Measurements from ENCODE around the gene ZNF697. TPM values are rescaled to one million over a fixed set of nuclear protein-coding genes. Genes with fewer than 3 reads are reported as not detected.

Gene ZNF697
- total RNA-seq, 2 experiments from 2014 or later, result 0.50 to 0.63 TPM

GRCh38 chr1:119679223-119679622 lies 31.2 kb upstream of the ZNF697 start:
- ATAC-seq, result no peak
- Mint-ChIP-seq H3K36me3 (ENCODE audit: low read depth) (no peaks in the 10 kb centered on the region), H3K27me3 (peaks cover 7% of the 10 kb centered on the region), H3K9me3 (ENCODE audit: low read depth) (no peaks in the 10 kb centered on the region), H3K4me1 (no peaks in the 10 kb centered on the region), H3K4me3 (no peak overlapping the region), H3K27ac (no peak overlapping the region)
- intact Hi-C loops (cut with DNase I, micrococcal nuclease), result loop anchor here in 1 of 2 experiments (10.0 kb wide), 1 partner anchor 404 kb away; no protein-coding TSS in a partner anchor
- ChIA-PET CTCF (interaction anchor here (0.6 to 1.5 kb wide), 8 partner anchors 16 to 65 kb away, joined by 3 to 7 read pairs (median 4); no protein-coding TSS in a partner anchor), POLR2A (no interaction called here)
- DNase-seq, result no peak

GRCh38 chr1:119676571-119677206 lies 28.6 kb upstream of the ZNF697 start:
- Mint-ChIP-seq H3K27ac (no peak overlapping the region), H3K36me3 (ENCODE audit: low read depth) (no peaks in the 10 kb centered on the region), H3K4me1 (no peaks in the 10 kb centered on the region), H3K27me3 (peaks cover 14% of the 10 kb centered on the region), H3K4me3 (no peak overlapping the region), H3K9me3 (ENCODE audit: low read depth) (no peaks in the 10 kb centered on the region)
- POLR2A ChIA-PET, result interaction anchor here (1.0 kb wide), 1 partner anchor 35 kb away, joined by 3 read pairs; the partner anchor contains the start of gene PHGDH
- intact Hi-C loops (cut with DNase I, micrococcal nuclease), result loop anchor here in 1 of 2 experiments (10.0 kb wide), 1 partner anchor 402 kb away; no protein-coding TSS in a partner anchor
- no peak for ATAC-seq
- CTCF ChIA-PET, result interaction anchor here (0.6 to 4.3 kb wide), 9 partner anchors 12 to 1187 kb away, joined by 3 to 41 read pairs (median 6); partner anchors contain the start of gene PHGDH
- DNase-seq, result no peak

GRCh38 chr1:119675349-119676345 lies 27.6 kb upstream of the ZNF697 start:
- ChIA-PET POLR2A (no interaction called here), CTCF (interaction anchor here (0.6 to 4.3 kb wide), 26 partner anchors 8 to 1186 kb away, joined by 3 to 41 read pairs (median 3); partner anchors contain the start of genes PHGDH and ZNF697)
- H3K27me3 Mint-ChIP-seq, result peaks cover 17% of the 10 kb centered on the region
- peak; percentile 68 for ATAC-seq
- no peaks in the 10 kb centered on the region for H3K9me3 Mint-ChIP-seq (ENCODE audit: low read depth)
- H3K4me1 Mint-ChIP-seq, result no peaks in the 10 kb centered on the region
- DNase-seq, result peak; percentile 82
- peak overlapping the region; percentile 32 for H3K4me3 Mint-ChIP-seq
- intact Hi-C loops (cut with DNase I, micrococcal nuclease), result loop anchor here (1.0 to 10.0 kb wide), 2 partner anchors 62 to 401 kb away; no protein-coding TSS in a partner anchor
- H3K36me3 Mint-ChIP-seq (ENCODE audit: low read depth), result no peaks in the 10 kb centered on the region
- no peak overlapping the region for H3K27ac Mint-ChIP-seq

GRCh38 chr1:119674835-119675289 lies 26.8 kb upstream of the ZNF697 start:
- intact Hi-C loops (cut with DNase I, micrococcal nuclease), result loop anchor here (1.0 to 10.0 kb wide), 2 partner anchors 62 to 400 kb away; no protein-coding TSS in a partner anchor
- no peak for ATAC-seq
- DNase-seq, result no peak
- Mint-ChIP-seq H3K4me1 (no peaks in the 10 kb centered on the region), H3K9me3 (ENCODE audit: low read depth) (no peaks in the 10 kb centered on the region), H3K36me3 (ENCODE audit: low read depth) (no peaks in the 10 kb centered on the region), H3K27me3 (peaks cover 15% of the 10 kb centered on the region), H3K4me3 (no peak overlapping the region), H3K27ac (no peak overlapping the region)
- ChIA-PET POLR2A (no interaction called here), CTCF (interaction anchor here (0.6 to 4.3 kb wide), 25 partner anchors 9 to 594 kb away, joined by 3 to 41 read pairs (median 3); partner anchors contain the start of gene ZNF697)

GRCh38 chr1:119674111-119674526 lies 26.1 kb upstream of the ZNF697 start:
- ChIA-PET CTCF (interaction anchor here (0.9 to 4.3 kb wide), 11 partner anchors 10 to 70 kb away, joined by 3 to 41 read pairs (median 6); partner anchors contain the start of gene ZNF697), POLR2A (no interaction called here)
- H3K27me3 Mint-ChIP-seq, result peaks cover 12% of the 10 kb centered on the region
- H3K4me1 Mint-ChIP-seq, result no peaks in the 10 kb centered on the region
- no peak overlapping the region for H3K4me3 Mint-ChIP-seq
- ATAC-seq, result no peak
- no peaks in the 10 kb centered on the region for H3K36me3 Mint-ChIP-seq (ENCODE audit: low read depth)
- DNase-seq, result no peak
- H3K9me3 Mint-ChIP-seq (ENCODE audit: low read depth), result no peaks in the 10 kb centered on the region
- intact Hi-C loops (cut with DNase I, micrococcal nuclease), result loop anchor here in 1 of 2 experiments (10.0 kb wide), 1 partner anchor 399 kb away; no protein-coding TSS in a partner anchor
- no peak overlapping the region for H3K27ac Mint-ChIP-seq

- DNase-seq (no peak), ATAC-seq (no peak)
- ChIA-PET CTCF (interaction anchor here (2.3 to 4.3 kb wide), 5 partner anchors 11 to 63 kb away, joined by 7 to 41 read pairs (median 29); no protein-coding TSS in a partner anchor), POLR2A (no interaction called here)
- Mint-ChIP-seq H3K27ac (no peak overlapping the region), H3K9me3 (ENCODE audit: low read depth) (no peaks in the 10 kb centered on the region), H3K27me3 (peaks cover 12% of the 10 kb centered on the region), H3K36me3 (ENCODE audit: low read depth) (no peaks in the 10 kb centered on the region), H3K4me1 (no peaks in the 10 kb centered on the region), H3K4me3 (no peak overlapping the region)
- intact Hi-C loops (cut with DNase I, micrococcal nuclease), result loop anchor here in 1 of 2 experiments (10.0 kb wide), 1 partner anchor 399 kb away; no protein-coding TSS in a partner anchor
Measured at GRCh38 chr1:119673171-119673940, 25.3 kb upstream of the ZNF697 start.

GRCh38 chr1:119670898-119671297 lies 22.8 kb upstream of the ZNF697 start:
- DNase-seq (no peak), ATAC-seq (no peak)
- Mint-ChIP-seq H3K27me3 (peaks cover 12% of the 10 kb centered on the region), H3K36me3 (ENCODE audit: low read depth) (no peaks in the 10 kb centered on the region), H3K4me1 (no peaks in the 10 kb centered on the region), H3K27ac (no peak overlapping the region), H3K9me3 (ENCODE audit: low read depth) (no peaks in the 10 kb centered on the region), H3K4me3 (no peak overlapping the region)
- intact Hi-C loops (cut with DNase I, micrococcal nuclease), result loop anchor here in 1 of 2 experiments (10.0 kb wide), 1 partner anchor 396 kb away; no protein-coding TSS in a partner anchor
- CTCF ChIA-PET, result interaction anchor here (2.3 kb wide), 1 partner anchor 9 kb away, joined by 7 read pairs; no protein-coding TSS in a partner anchor
- POLR2A ChIA-PET, result no interaction called here

GRCh38 chr1:119667173-119667572 lies 19.1 kb upstream of the ZNF697 start:
- DNase-seq, result no peak
- no peak for ATAC-seq
- H3K27ac Mint-ChIP-seq, result no peak overlapping the region
- ChIA-PET CTCF (interaction anchor here (0.6 kb wide), 1 partner anchor 22 kb away, joined by 3 read pairs; no protein-coding TSS in a partner anchor), POLR2A (no interaction called here)
- H3K4me3 Mint-ChIP-seq, result no peak overlapping the region
- H3K9me3 Mint-ChIP-seq (ENCODE audit: low read depth), result no peaks in the 10 kb centered on the region
- H3K27me3 Mint-ChIP-seq, result peaks cover 7% of the 10 kb centered on the region
- H3K4me1 Mint-ChIP-seq, result peaks cover under 1% of the 10 kb centered on the region
- H3K36me3 Mint-ChIP-seq (ENCODE audit: low read depth), result no peaks in the 10 kb centered on the region
- intact Hi-C loops (cut with DNase I, micrococcal nuclease), result no loop called here

- ChIA-PET CTCF (interaction anchor here (1.4 kb wide), 1 partner anchor 12 kb away, joined by 6 read pairs; no protein-coding TSS in a partner anchor), POLR2A (no interaction called here)
- intact Hi-C loops (cut with DNase I, micrococcal nuclease), result no loop called here
- Mint-ChIP-seq H3K4me3 (no peak overlapping the region), H3K4me1 (peaks cover 4% of the 10 kb centered on the region), H3K36me3 (ENCODE audit: low read depth) (no peaks in the 10 kb centered on the region), H3K27me3 (peaks cover 14% of the 10 kb centered on the region), H3K9me3 (ENCODE audit: low read depth) (no peaks in the 10 kb centered on the region), H3K27ac (no peak overlapping the region)
- DNase-seq, result no peak
- ATAC-seq, result no peak
Measured at GRCh38 chr1:119664067-119664466, 16.0 kb upstream of the ZNF697 start.

GRCh38 chr1:119662034-119662437 lies 14.0 kb upstream of the ZNF697 start:
- peaks cover 16% of the 10 kb centered on the region for H3K27me3 Mint-ChIP-seq
- H3K4me1 Mint-ChIP-seq, result peaks cover 4% of the 10 kb centered on the region
- no peaks in the 10 kb centered on the region for H3K9me3 Mint-ChIP-seq (ENCODE audit: low read depth)
- CTCF ChIA-PET, result interaction anchor here (1.0 to 4.0 kb wide), 5 partner anchors 10 to 47 kb away, joined by 3 to 29 read pairs (median 7); no protein-coding TSS in a partner anchor
- ATAC-seq, result no peak
- POLR2A ChIA-PET, result no interaction called here
- no peak overlapping the region for H3K27ac Mint-ChIP-seq
- H3K36me3 Mint-ChIP-seq (ENCODE audit: low read depth), result no peaks in the 10 kb centered on the region
- DNase-seq, result no peak
- intact Hi-C loops (cut with DNase I, micrococcal nuclease), result no loop called here
- no peak overlapping the region for H3K4me3 Mint-ChIP-seq

Measured in activated CD4-positive, alpha-beta T cell treated with anti-CD3 and anti-CD28 coated beads for 36 hours (primary cell).